T-helper 2 cell treated with Interferon-gamma antibody and Interleukin-4, amounts not matched to agents 100 ng/mL and 5 ng/mL, for 36 hours (primary cell): ENCODE results near the gene PDE9A. TPM values are rescaled to one million over a fixed set of nuclear protein-coding genes. Genes with fewer than 3 reads are reported as not detected.

Experiments used
- intact Hi-C: fragments of 100-400 bp; cut with micrococcal nuclease; formaldehyde crosslinking; loops from one replicate; pipeline ENCODE4 v1.15.1; 2023
- total RNA-seq: library from RNA; stranded (reverse); gene quantifications from 2 replicates; pipeline ENCODE4 v1.2.3, GENCODE V29; 2022

The PDE9A gene
- total RNA-seq, 1 donor from 2014 or later = 12.6 TPM

DNA sequence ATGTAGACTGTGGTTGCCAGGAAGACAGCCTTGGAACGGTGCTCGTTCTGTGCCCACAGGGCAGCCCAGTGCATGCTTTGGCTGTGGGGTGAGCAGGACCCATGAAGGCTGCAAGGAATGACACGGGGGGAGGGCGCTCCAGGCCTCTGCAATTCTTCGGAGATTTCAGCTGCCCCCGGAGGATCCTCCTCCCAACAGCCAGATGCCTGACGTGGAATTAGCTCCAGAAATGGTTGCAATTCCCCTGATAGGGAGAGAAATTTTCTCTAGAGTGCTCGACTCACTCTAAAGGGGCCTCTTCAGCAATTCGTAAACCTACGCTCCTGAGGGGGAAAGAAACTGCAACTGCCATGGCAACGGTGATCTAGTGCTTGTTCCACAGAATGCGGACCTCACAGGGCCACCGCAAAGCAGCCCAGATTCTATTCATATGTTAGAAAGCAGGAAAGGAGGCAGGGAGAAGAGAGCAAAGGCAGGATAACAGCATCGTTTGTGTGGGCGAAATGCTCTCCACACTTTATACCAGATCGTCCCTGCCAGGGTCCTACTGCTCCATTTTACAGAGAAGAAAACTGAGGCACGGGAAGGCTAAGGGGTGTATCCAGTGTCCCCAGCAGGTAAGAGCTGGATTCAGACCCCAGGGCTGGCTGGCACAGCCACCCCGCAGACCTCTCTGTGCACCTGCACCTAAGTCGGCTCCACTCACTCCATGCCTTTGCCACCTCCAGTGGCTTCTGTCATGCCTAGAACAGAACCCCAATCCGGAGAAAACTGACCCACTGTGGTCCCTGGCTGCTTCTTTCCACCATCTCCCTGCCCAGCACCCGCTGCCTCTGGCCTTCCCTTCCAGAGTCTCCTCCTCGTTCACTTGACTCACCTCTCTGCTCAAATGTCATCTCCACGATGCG is 11.9 kb upstream of the PDE9A start:
- intact Hi-C loops = no loop called here

DNA sequence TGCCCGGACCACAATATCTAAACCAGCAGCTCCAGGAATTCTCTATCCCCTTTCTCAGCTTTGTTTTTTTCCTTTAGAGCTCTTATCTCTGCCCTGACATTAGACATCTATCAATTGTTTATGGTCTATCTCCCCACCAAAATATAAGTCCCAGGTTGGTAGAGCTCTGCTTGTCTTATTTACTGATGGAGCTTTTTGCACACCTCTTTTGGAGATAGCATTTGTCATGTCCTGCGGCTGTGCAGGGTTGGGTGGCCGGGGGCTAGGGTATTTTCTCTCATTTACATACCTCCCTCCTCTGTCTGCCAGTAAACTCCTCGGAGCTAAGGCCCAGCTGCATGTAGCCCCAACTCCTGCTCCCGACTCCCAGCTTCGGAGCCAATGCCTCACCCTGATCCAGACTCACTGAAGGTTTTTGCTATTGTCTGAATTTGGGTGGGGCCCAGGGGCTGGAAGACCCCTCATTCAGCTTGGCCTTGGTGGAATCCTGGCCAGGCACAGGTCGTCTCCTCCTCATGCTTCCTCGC is 11.1 kb upstream of the PDE9A start:
- intact Hi-C loops = no loop called here

DNA sequence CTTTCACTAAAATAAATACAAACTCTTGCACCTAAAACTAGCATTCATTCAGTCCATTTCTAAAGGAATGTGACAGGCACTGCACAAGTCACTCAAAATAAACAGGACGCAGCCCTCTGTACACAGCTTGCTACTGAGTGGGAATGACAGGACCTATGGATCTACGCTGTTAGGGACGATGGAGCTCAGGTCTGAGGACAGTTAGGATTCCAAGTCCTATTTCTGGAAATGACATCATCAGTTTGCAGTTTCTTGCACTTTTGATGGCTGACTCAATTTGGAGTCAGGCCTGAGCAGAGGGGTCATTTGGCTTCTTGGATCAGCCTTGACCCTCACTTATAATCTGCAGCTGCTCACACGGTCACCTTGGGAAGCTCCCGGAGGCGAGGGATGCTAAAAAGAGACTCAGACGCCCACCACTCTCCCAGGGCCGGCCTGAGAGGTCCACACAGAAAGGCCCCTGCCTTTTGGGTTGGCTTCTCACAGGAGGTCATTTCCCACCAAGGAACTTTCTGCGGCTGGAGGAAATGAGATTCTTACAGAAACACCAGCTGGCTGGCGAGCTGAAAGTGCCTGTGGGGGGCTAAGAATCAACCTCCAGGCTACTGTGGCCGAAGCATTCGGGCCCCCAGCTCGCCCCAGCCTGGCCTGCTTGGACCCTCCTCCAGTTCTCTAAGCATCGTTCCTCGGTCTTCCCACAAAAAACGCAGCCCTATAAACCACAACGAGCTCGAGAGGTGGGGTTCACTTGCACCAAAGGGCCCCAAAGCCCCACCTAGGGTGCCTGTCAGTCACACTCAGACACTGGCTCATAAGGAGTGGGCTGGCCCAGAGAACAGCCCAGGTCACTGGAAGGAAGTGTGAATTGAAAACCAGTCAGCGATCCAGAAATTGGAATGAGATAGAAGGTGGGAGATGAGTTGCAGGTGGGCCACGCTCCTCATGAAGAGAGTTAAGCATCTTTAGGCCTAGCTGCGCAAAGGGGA is 8.9 kb upstream of the PDE9A start:
- intact Hi-C loops = no loop called here

DNA sequence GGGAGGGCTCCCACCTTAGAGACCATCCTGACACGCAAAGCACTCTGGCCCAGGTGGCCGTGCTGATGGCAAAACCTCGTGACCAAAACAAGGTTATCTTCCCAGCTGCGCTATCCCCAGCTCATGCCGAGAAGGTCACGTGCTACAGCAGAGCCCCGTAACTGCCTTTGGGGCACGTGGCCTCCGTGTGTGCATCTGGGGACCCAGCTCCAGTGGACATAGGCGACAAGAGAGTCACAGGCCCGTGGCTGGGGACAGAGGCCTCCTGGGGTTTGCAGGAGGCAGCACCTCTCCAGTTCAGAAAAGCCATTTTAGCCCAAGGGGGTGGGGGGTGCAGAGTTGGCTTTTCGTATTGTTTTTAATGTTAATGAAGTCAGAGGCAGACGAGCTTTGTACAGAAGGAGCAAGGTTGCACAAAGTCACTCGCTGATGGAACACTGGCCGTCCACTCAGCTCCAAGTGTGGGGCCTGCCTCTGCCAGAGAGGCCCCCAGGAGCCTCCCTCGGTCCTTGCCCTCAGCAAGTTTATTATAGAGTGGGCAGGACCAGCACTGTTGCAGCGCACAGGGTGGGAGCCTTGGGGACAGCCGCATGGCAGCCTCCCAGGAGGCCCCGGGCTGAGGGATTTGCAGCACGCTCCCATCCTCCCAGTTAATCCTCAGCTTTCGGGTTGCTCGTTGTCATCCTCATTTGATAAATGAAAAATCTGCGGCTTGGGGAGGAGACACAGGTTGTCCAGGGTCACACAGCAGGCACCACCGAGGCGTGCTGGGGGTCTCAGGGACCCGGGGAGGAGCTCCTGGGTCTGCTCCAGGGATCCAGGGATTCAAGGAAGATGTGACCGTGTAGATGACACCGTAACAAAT is 8.0 kb upstream of the PDE9A start:
- intact Hi-C loops = no loop called here

DNA sequence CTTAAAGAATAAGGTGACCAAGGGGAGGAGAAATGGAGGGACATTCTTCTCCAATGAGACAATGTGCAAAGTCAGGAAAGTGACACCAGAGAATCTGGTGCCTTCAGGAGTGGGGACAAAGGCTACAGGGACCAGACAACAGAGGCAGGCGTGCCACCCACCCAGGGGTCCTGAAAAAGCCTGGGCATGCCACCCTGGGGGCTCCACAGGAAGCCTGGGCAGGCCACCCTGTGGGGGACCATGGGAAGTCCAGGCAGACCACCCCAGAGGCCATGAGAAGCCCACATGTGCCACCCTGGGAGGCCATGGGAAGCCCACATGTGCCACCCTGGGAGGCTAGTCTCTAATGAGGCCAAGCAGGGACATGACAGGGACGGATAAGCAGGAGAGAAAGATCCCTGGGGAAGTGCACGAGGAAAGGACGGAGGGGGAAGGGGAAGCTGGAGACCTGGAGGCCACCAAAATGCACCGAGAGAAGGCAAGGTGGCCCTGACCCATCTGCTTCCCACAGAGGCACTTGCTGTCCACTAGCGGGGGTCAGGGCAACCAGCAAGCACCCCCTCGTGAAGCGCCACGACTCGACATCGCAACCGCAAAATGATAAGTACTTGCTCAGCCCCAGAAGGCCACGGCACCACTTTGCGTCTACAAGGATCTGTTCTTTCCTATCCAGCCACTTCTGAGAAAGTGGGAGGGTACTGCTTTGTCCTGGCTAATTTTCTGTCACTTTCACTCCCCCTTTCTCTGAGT is 7.2 kb upstream of the PDE9A start:
- intact Hi-C loops = no loop called here

DNA sequence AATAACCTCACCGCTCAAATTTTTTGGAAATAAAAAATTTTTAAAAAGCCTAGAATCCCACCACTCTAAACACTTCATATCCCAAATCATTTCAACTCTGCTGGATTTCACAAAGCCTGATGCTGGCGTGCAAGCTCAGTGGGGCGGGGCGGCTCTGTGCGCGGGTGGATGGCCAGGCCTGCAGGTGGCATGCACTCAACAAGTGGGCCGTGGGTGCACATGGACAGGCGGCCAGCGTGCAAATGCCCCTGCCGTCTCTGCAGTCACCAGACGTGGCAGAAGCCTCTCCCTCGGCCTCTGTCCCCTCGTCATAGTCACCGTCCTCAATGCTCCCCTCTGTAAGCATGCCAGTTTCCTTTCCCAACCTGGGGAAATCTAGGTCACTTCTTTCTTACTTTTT is 6.6 kb upstream of the PDE9A start:
- intact Hi-C loops = no loop called here

DNA sequence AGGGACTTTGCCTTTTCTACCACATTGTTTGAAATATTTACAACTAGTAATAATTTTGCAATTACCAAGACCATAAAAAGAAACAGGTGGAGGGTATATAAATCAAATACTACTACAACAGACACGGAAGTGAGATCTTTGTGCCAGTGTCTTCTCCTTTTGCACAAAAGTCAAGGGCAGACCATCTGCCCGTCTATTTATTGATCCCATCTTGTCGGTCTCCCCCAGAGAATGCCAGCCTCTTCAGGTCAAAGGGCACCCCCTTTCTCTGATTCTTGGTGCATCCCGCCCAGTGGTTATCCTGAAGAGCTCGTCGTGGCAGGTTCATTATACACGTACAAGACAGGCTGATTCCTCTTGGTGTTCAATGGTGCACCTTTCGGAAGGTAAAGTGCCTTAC is 4.8 kb upstream of the PDE9A start:
- intact Hi-C loops = no loop called here

DNA sequence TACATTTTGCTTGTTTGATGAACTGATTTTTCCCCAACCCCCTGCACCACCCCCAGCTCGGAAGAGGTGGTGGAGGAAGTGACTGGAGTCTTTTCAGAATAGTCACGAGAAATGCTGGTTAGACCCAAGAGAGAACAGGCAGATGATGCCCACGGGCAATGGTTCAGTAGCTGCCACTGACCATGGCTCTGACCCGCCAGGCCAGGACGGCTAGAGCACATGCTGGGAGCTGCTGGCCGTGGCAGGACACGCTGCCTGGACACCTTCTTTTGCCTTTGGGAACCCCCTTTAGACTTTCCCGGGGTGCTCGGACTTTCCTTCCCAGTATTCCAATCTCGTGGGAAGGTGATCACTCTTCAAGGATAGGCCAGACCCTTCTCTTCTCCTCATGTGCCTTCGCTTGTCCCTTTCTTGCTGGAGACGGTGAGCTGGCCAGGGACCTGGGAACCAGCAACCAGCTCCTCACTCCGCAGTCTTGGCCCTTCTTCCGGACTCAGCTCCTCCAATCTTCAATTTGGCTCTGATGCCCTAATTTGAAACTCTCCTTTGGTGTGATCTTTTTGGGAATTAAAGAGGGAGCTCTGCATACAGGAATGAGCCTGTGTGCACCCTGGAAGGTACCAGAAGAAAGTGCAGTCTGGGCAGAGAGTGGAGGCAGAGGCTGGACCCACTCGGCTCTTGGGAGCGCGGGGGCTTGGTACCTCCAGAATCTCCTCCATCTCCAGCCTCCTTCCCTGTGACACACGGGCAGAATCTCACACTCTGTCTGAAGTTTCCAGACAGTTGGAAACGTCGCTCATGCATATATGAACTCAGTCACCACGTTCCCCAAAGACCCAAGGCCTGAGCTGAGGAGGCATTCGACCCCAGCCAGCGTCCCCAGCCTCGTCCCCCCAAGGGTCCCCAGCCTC is 4.0 kb upstream of the PDE9A start:
- intact Hi-C loops = no loop called here

DNA sequence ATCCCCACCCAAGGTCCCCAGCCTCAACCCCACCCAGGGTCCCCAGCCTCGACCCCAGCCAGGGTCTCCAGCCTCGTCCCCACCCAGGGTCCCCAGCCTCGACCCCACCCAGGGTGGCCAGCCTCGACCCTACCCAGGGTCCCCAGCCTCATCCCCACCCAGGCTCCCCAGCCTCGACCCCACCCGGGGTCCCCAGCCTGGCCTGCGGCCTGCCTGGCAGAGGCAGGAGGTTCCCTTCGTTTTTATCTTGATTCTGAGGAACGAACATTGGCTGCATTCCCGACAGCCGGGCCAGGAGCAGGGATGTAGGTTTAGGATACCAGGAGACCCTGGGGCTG is 3.4 kb upstream of the PDE9A start:
- intact Hi-C loops = no loop called here

DNA sequence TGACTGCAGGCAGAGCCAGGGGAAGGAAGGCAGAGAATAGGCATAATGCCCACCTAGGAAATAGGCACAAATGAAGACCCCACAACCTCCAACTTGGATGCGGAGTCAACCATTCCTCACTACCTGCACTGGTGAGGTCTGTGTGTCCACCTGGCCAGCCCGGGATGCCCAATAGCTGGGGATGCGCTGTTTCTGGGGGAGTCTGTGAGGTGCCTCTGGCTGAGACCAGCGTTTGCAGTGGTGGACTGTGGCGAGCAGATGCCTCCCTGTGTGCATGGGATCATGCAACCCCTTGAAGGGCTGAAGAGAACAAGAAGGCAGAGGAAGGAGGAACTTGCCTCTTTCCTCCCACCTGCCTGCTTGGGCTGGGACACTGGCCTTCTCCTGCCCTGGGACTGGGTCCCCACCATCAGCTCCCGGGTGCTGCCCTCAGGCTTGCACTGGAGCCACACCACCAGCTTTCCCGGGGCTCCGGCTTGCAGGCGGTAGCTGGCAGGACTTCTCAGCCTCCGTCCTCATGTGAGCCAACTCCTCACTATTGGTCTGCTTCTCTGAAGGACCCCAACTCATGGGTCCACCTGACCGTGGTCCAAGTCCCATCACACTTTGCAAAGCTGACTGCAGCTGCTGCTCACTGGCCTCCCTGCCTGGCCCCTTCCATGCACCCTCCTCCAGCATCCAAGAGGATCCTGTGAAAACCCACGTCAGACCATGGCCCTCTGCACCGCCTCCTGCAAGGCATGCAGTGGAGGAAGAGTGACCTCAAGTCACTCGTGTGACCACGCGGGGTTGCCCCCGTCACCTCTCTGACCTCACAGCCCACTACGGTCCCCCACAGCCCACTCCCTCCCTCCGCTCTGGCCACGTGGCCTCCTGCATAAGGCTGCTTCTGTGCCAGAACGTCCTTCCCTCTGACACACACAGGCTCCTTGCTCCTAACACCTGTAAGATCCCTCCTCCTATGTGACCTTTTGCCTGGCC is 2.7 kb upstream of the PDE9A start:
- intact Hi-C loops = no loop called here

DNA sequence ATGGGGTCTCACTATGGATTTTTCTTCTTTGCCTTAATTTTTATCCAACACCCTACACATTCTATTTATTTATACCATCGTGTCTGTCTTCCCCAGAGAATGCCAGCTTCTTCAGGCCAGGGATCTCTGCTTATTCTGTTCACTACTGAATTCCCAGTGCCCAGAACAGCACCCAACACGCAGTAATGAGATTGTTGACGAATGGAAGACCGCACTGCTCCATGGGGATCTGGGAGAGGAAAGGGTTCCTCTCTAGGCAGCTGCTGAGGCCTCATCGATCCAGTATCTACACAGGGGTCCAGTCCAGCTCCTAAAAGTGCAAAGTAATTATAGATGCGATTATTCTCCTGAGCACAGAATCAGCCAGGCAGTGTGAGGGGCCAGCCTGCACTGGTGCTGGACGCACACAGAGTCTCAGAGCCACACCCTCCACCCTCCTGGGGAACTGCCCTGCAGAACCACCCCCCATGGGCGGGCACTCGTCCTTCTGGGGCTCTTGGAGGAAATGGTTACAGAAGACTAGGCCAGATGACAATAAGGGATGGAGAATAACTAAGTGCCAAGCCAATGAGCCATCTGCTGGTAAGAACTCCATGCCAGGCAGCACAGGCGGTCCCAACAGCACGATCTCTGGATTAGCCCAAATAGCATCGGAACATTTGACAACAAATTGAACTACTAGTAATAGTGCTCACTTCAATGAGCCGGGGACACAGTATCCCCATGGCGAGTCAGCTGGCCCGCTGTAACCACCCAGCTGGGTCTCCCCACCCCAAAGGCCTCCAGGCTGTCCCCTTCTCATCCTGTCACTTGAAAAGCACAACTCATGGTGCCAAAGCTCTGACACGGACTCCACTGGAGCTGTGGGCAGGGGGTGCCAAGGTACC is 1.7 kb upstream of the PDE9A start:
- intact Hi-C loops = no loop called here

DNA sequence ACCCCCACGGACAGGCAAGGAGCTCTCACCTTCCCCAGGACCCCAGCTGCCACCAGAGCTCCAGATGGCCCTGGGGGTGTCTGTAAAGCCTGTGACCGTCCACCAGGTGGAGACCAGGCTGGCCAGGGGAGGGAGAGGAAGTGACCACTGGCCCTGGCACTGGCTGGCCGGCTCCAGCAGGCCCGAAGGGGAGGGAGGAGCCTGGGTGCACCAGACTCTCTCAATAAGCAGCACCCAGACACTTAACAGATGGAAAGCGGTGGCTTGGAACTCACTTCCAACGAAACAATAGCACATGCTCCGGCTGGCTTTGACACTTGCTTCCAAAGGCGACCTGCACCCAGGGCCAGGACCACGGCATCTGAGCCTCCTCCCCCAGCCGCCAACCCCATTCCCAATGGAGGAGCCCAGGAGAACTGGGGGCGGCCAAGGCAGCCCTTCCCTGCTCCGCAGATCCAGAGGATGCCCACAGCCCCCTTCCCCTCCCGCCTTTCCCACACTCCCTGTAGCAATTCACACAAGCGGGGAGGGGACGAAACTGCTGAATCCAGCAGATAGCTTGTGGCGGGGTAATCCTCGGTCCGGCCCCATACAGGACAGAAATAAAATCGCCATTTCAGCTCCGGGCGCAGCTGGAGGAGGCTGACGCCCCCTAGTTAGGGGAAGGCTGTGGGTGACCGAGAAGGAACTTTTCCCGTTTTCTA is 742 bp upstream of the PDE9A start:
- intact Hi-C loops = no loop called here

DNA sequence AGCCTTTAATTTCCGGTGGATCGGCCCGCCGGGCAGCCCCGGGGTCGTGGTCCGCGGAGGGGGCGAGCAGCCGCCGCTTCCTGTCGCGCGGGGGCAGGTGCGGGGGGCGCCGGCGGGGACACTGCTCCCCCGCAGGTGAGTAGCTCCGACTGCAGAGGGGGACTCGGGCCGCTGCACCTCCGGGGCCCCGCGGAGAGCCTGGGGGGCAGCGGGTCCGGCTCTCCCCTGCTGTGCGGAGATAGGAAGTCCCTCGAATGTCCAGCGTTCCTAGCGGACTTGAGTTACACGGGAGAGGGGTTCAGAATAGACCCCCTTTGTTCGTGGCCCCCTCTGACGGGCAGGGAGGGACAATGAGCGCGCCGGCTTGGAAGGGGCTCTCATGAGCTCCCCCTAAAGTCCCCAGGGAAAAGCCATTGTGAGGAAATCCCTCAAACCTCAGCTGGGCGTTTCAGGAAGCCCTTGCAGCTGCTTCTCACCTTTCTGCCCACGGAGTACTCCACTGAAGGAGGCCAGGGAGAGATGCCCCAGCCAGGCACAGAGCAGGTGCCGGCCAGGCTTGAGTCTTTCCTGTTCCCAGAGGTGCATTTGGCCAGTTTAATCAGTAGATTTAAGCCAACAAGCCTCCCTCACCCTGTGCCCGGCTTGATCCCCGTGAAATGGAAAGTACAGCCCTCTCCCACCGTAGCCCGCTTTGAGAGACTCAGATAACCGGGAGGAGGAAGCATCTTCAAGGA is 925 bp downstream of the PDE9A start:
- intact Hi-C loops = no loop called here

DNA sequence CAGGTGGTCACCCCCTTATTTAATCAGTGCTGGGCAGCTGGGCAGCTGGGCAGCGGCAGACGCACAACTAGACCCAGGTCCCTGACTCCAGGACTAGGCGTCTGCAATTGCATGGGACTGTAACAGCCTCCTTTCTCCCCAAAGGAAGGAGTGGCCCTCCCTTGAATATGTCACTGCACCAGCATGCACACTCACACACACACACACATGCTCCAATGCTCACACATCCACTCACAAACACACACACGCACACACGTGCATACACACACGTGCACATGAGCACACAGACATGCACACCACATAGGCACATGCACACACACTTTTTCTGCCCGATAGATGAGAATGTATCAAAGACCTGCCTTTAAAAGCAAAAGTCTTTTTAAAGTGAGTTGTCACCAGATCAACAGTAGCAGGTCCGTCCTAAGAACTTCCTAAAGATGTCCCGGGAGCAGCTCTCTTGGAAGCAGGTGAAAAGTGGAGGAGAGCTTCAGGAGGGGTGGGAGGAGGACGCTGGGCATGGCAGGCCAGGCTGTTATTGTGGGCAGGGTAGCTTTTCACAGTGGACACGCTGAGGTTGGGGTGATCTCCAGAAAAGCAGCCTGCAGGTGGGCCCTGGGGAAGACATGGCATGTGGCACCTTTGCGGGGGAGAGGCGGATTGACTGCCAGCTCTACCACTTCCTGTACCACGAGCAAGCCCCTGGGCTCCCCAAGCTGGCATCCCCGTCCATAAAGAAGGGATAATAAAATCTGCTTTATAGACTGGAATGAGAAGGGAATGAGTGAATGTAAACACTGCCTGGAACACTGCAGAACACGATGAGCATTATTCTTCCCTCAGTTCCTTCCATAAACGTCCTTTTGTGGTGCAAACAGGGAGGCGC is 1.7 kb downstream of the PDE9A start:
- intact Hi-C loops = no loop called here
